Activated T-cell treated with anti-CD3 and anti-CD28 coated beads, Interleukin-2, amount 50 U/mL, for 72 hours (primary cell): ENCODE data around the gene CSNK2A2. TPM values are rescaled to one million over a fixed set of nuclear protein-coding genes. Genes with fewer than 3 reads are reported as not detected.
A peak's percentile ranks its signal among the peaks of the same experiment; 100 is the strongest.

Experiments
- ATAC-seq, 2 donors: fragments of 150-1000 bp; cut with Tn5 transposase; replicated peaks in 1 of 2; 2 replicates each; pipeline ENCODE4 v1.10.0; 2021; ENCODE audit warnings: moderate library complexity in 2 of 2, mild to moderate bottlenecking in 1 of 2
- DNase-seq, 2 donors: peaks; one replicate each; pipeline ENCODE4 v3.0.0; 2021 to 2022; ENCODE audit warnings: mixed read lengths in 1 of 2
- H3K27ac Mint-ChIP-seq: one replicate; pipeline ENCODE4 v1.8.0; 2022; ENCODE audit warnings: mild to moderate bottlenecking, moderate library complexity, mixed read lengths
- H3K27me3 Mint-ChIP-seq: one replicate; pipeline ENCODE4 v1.8.0; 2022; ENCODE audit warnings: low read depth, mixed read lengths
- H3K36me3 Mint-ChIP-seq, 2 donors: one replicate each; pipeline ENCODE4 v1.8.0; 2022; ENCODE audit warnings: mixed read lengths in 2 of 2, mild to moderate bottlenecking in 1 of 2; ENCODE audit not compliant: insufficient read depth in 2 of 2
- H3K4me1 Mint-ChIP-seq: one replicate; pipeline ENCODE4 v1.8.0; 2022; ENCODE audit warnings: low read depth, mixed read lengths
- H3K4me3 Mint-ChIP-seq, 2 donors: one replicate each; pipeline ENCODE4 v1.8.0; 2022; ENCODE audit warnings: mild to moderate bottlenecking in 2 of 2, mixed read lengths in 2 of 2, moderate library complexity in 2 of 2
- H3K9me3 Mint-ChIP-seq, 2 donors: one replicate each; pipeline ENCODE4 v1.8.0; 2022; ENCODE audit warnings: mixed read lengths in 2 of 2
- total RNA-seq, 2 donors: library from RNA; stranded (reverse); gene quantifications; one replicate each; pipeline ENCODE4 v1.2.3, GENCODE V29; 2022

CSNK2A2 gene
- total RNA-seq, 2 donors from 2014 or later, result 121 to 133 TPM

DNA sequence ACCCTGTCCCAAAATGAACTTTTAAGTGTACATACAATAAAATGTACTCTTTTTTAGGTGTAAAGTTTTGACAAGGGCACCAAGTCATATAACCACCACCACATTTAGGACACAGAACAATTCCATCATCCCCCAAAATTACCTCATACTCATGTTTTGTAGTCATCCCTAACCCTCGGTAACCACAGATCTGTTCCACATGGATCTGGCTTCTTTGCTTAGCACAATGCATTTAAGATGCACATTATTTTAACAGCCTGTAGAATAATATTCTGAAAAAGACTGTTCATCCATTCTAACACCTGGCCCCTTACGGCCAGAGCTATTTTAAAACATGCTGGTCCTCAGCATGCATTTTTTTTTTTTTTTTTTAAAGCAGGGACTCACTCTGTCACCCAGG, 43.6 kb downstream of the CSNK2A2 start:
- no peak overlapping the region for H3K4me3 Mint-ChIP-seq
- H3K27ac Mint-ChIP-seq, result no peak overlapping the region
- H3K27me3 Mint-ChIP-seq, result no peaks in the 10 kb centered on the region
- no peaks in the 10 kb centered on the region for H3K36me3 Mint-ChIP-seq
- no peaks in the 10 kb centered on the region for H3K9me3 Mint-ChIP-seq
- no peak for DNase-seq
- H3K4me1 Mint-ChIP-seq, result peaks cover 4% of the 10 kb centered on the region
- ATAC-seq, result peak; percentile 32 to 39

DNA sequence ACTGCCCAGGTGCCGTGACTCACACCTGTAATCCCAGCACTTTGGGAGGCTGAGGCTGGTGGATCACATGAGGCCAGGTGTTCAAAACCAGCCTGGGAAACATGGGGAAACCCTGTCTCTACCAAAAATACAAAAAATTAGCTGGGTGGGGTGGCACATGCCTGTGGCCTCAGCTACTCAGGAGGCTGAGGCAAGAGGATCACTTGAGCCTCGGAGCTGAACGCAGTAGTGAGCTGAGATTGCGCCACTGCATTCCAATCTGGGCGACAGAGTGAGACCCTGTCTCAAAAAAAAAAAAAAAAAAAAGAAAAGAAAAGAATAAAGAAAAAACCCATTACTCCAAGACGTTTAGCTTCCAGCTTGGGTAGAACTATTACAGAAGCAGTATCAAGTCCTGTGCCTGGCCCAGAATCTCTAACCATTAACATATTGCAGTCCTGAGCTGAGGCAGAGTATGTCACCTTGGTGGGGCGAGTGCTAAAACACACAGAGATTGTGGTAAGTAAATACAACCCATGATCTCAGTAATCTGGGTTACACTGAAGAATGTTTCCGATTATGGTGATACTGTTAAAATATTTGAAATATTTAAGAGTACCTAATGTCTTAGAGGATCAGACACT, 45.5 kb downstream of the CSNK2A2 start:
- H3K36me3 Mint-ChIP-seq, result no peaks in the 10 kb centered on the region
- H3K27ac Mint-ChIP-seq, result no peak overlapping the region
- H3K27me3 Mint-ChIP-seq, result no peaks in the 10 kb centered on the region
- DNase-seq, result no peak
- no peaks in the 10 kb centered on the region for H3K9me3 Mint-ChIP-seq
- H3K4me3 Mint-ChIP-seq, result no peak overlapping the region
- ATAC-seq, result no peak
- H3K4me1 Mint-ChIP-seq, result peaks cover 4% of the 10 kb centered on the region

DNA sequence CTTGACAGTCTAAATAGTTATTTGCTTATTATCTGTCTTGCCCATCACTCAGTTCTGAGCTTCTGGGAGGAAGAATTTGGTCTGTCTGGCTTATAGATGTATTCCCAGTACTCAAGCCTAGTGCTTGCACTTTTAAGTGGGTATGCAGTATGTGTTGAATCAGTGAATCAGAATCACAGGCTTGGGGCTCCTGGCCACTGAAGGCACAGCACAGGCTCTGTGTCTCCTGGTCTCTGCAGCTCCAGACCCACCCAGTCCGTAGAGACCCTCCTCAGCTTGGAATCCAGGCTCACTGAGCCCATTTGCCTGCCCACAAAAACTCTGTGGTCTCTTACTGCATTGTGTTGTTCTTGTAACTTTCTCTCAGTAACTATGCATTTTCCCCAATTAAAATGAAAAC, 49.4 kb downstream of the CSNK2A2 start:
- no peaks in the 10 kb centered on the region for H3K9me3 Mint-ChIP-seq
- H3K4me3 Mint-ChIP-seq, result no peak overlapping the region
- no peaks in the 10 kb centered on the region for H3K27me3 Mint-ChIP-seq
- no peak overlapping the region for H3K27ac Mint-ChIP-seq
- ATAC-seq, result no peak
- peaks cover 0 to 1% of the 10 kb centered on the region in 2 donors for H3K36me3 Mint-ChIP-seq
- DNase-seq, result no peak
- H3K4me1 Mint-ChIP-seq, result no peaks in the 10 kb centered on the region

DNA sequence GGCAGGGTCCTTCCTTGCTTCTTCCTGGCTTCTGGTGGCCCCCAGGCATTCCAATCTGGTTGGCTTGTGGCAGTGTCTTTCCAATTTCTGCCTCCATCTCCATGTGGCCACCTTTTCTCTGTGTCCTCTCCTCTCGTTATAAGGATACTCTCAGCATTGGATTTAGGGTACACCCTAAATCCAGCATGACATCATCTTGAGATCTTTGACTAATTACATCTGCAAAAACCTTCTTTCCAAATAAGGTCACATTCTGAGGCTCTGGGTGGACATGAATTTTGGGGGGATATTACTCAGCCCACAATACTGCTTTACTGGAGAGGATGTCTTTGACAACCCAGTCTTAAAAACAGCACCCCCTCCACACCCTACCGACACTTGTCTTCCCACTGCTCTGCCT, 49.8 kb downstream of the CSNK2A2 start:
- DNase-seq (no peak), ATAC-seq (no peak)
- Mint-ChIP-seq H3K4me1 (no peaks in the 10 kb centered on the region), H3K36me3 (peaks cover 0 to 1% of the 10 kb centered on the region in 2 donors), H3K4me3 (no peak overlapping the region), H3K27ac (no peak overlapping the region), H3K27me3 (no peaks in the 10 kb centered on the region), H3K9me3 (no peaks in the 10 kb centered on the region)

DNA sequence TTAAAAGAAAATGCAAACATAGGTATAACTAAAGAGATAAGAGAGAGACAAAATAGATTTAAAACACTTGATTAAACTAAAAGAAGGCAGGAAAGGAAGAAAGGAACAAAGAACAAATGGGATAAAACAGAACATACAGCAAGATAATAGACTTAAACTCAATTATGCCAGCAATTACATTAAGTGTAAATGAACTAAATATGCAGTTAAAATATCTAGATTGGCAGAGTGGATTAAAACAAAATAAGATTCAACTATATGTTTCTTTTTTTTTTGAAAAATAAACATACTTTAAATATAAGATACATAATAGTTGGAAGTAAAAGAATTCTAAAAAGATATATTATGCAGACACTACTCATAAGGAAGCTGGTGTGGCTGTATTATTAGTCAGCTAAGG, 59.1 kb downstream of the CSNK2A2 start:
- H3K27ac Mint-ChIP-seq, result no peak overlapping the region
- no peak for ATAC-seq
- H3K4me3 Mint-ChIP-seq, result no peak overlapping the region
- no peaks in the 10 kb centered on the region for H3K4me1 Mint-ChIP-seq
- no peaks in the 10 kb centered on the region for H3K27me3 Mint-ChIP-seq
- H3K36me3 Mint-ChIP-seq, result peaks cover 13 to 22% of the 10 kb centered on the region in 2 donors
- peaks cover 4% of the 10 kb centered on the region in 2 donors for H3K9me3 Mint-ChIP-seq
- DNase-seq, result no peak

DNA sequence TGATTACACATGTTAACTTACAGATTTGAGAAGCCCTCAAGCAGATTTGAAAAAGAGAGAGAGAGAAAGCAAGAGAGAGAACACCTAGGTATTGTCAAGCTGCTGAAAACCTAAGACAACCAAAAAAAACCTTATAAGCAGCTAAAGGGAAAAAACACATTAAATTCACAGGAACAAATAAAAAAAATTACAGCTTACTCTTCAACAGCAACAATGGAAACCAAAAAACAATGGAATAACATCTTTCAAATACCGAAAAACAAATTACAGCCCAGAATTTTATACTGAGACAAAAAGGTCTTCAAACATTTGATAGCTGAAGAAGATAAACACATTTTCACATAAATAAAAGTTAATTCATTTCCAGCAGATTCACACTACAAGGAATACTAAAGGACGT, 60.3 kb downstream of the CSNK2A2 start:
- Mint-ChIP-seq H3K4me1 (no peaks in the 10 kb centered on the region), H3K27ac (no peak overlapping the region)
- no peak for ATAC-seq

DNA sequence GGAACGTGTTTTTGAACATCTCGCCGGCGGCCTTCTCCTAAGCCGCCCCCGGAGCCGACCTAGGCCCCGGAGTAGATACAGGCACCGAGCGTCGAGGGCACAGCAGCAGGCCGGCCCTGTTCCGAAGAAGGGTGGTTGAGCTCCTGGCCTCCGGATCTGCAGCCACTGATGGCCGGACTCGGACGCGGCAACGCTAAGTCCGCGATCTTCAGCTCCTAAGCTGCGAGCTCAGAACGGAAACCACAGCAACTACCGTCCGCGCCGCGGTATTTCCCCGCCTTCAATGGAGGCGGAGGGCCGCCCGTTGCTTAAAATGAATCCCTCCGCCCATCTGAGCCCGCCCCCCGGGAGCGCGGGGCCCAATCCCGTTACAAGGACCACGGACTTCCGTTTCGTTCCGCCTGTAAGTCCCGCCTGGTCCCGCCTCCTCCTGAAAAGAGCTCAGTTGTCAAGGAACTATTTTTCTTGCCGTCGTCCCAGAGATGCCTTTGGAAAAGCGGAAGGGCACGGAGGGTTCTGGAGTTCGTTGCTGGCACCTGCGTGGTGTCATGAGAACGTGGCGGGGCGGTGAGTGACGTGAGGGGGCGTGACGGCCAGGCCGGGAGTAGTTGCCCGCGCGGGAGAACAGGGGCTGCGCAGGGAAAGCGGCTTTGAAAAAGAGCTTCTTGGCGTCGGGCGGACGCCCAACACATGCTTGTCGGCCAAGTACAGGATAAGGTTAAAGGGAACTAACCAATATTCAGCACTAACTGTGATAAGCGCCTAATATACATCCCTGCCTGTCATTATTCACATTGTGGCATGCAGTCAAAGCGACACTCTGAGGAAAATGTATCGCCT, 68.6 kb downstream of the CSNK2A2 start, which contains the start of gene CFAP20:
Gene CFAP20, minus strand, starts transcription at position 285 of the 840 bp plus-strand sequence. Its CDS starts 266 bp downstream, at position 19.
- Mint-ChIP-seq H3K36me3 (peaks cover 0 to 2% of the 10 kb centered on the region in 2 donors), H3K4me1 (peaks cover 32% of the 10 kb centered on the region), H3K4me3 (peak within 1 kb of the TSS; percentile 85 to 91), H3K9me3 (no peaks in the 10 kb centered on the region), H3K27ac (peak within 1 kb of the TSS; percentile 81), H3K27me3 (no peaks in the 10 kb centered on the region)
- ATAC-seq, result peak; percentile 95 to 96
- peak; percentile 97 to 98 for DNase-seq

More for the DNA sequence above, 60.3 kb downstream of the CSNK2A2 start:
- H3K36me3 Mint-ChIP-seq, result peaks cover 13 to 22% of the 10 kb centered on the region in 2 donors
- no peak overlapping the region for H3K4me3 Mint-ChIP-seq
- H3K27me3 Mint-ChIP-seq, result no peaks in the 10 kb centered on the region
- DNase-seq, result no peak
- peaks cover 4% of the 10 kb centered on the region in 2 donors for H3K9me3 Mint-ChIP-seq

DNA sequence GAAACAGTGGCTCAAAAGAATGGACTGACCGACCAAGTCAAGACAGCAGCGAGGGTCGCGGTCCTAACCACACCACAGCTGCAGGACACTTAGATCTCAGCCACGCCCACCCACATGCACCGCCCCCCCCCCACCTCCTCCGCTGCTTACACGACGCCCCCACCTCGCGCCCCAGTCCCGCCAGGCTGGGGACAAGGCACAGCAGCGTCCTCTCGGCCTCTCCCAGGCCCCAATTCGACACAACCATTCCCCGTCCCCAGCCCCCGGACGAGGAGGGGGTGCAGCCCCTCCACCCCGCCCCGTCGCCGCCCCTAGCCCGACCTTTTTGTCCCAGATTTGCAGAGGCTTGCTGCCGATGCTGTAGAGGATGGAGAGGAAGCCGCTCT, 69.2 kb downstream of the CSNK2A2 start:
- peaks cover 0 to 2% of the 10 kb centered on the region in 2 donors for H3K36me3 Mint-ChIP-seq
- no peaks in the 10 kb centered on the region for H3K27me3 Mint-ChIP-seq
- DNase-seq, result no peak
- peak; percentile 7 to 12 for ATAC-seq
- H3K9me3 Mint-ChIP-seq, result no peaks in the 10 kb centered on the region
- H3K4me1 Mint-ChIP-seq, result peaks cover 38% of the 10 kb centered on the region
- peak overlapping the region; percentile 81 for H3K27ac Mint-ChIP-seq
- peak overlapping the region; percentile 85 to 91 for H3K4me3 Mint-ChIP-seq

DNA sequence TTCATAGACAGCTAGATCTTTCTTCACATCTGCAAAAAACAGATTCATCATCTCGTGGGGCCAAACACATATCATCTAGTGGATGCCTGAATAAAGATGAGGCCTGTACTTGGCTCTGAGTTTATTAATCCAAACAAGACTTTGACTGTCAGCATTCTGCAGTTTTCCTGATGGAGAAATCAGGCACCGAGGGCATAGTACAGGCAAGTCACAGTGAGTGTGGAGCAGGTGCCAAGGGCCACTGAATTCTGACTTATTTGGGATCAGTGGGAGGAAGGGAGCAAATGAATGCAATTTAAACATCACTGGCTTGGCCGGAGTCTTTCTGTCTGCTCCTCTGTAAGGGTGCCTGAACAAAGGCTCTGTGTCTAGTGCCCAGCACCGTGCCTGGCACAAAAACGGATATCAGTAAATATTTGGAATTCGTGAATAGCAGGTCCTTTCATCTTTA, 69.7 kb downstream of the CSNK2A2 start:
- Mint-ChIP-seq H3K36me3 (peaks cover 0 to 2% of the 10 kb centered on the region in 2 donors), H3K9me3 (no peaks in the 10 kb centered on the region), H3K4me3 (peak overlapping the region; percentile 85 to 91), H3K27me3 (no peaks in the 10 kb centered on the region), H3K27ac (peak overlapping the region; percentile 81), H3K4me1 (peaks cover 40% of the 10 kb centered on the region)
- DNase-seq (no peak), ATAC-seq (no peak)

DNA sequence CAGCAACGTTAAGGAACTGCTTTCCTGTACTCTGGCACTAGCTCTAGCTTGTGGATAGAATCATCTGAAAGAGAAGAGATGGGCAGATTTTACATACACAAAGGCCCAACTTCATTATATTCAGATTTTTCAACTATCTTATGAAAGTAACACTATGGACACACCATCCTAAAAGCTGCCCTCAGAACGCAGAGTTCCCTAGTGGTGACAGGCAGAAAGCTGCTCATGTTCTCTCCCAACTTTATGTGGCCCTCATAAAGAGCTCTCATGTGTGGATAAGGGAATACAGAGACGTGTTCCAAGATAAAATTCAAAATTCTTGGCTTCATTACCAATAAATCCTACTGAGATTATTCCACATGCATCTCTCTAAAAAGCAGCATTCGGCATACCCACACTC, 70.3 kb downstream of the CSNK2A2 start:
- Mint-ChIP-seq H3K4me1 (peaks cover 40% of the 10 kb centered on the region), H3K27ac (peak overlapping the region; percentile 81), H3K4me3 (peak overlapping the region; percentile 85 to 91), H3K9me3 (no peaks in the 10 kb centered on the region), H3K27me3 (no peaks in the 10 kb centered on the region), H3K36me3 (peaks cover 0 to 2% of the 10 kb centered on the region in 2 donors)
- no peak for DNase-seq
- no peak for ATAC-seq

DNA sequence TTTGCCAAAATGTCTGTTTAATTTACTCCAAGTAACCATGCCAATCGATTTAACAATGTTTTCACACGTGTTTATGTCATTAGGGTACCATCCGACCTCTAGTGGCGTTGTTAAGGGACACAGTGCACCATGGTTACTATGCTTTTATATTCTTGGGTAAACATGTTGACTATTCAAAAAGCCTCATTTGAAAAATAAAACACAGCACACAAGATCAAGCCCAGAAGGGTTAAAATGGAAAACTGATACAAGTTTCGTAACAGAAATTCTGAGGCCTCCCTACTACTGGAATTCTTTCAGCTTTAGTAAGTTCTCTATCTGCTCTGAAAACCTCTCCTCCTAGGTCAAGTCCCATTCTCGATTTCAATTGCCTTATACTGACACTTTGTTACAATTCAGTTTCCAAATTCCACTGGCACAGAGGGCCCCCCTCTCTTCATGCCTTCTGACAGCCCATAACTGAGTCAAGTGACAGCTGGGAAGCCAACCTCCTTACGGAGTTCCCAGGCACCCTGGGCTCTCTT, 70.8 kb downstream of the CSNK2A2 start:
- peak overlapping the region; percentile 85 to 91 for H3K4me3 Mint-ChIP-seq
- H3K4me1 Mint-ChIP-seq, result peaks cover 41% of the 10 kb centered on the region
- peaks cover 0 to 2% of the 10 kb centered on the region in 2 donors for H3K36me3 Mint-ChIP-seq
- H3K27ac Mint-ChIP-seq, result no peak overlapping the region
- H3K27me3 Mint-ChIP-seq, result no peaks in the 10 kb centered on the region
- DNase-seq, result peak in 1 of 2 donors; percentile 15
- no peak for ATAC-seq
- no peaks in the 10 kb centered on the region for H3K9me3 Mint-ChIP-seq

DNA sequence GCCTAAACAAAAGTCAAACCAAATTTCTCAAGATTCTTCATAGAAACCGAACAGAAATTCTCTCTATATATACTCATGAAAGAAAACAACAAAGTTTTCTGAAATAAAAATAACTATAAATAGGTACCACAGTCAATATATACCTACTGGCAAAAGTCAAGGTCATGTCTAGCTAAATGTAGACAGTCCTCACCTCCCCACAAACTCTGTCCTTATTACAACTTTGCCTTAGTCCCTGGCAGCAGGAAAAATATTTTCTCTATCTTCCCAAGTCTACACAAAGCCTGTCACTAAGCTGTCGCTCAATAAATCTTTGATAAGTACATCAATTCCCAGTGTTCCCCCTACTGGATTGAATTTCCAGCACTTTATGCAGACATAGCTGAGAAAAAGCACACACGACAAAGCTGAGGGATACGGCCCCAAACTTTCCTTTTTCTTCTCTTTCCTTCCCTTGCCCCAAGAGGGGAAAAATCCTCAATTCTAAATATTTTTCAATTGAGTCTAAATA, 71.4 kb downstream of the CSNK2A2 start:
- H3K36me3 Mint-ChIP-seq, result peaks cover 0 to 2% of the 10 kb centered on the region in 2 donors
- H3K9me3 Mint-ChIP-seq, result no peaks in the 10 kb centered on the region
- peaks cover 47% of the 10 kb centered on the region for H3K4me1 Mint-ChIP-seq
- H3K27me3 Mint-ChIP-seq, result no peaks in the 10 kb centered on the region
- peak overlapping the region; percentile 85 to 91 for H3K4me3 Mint-ChIP-seq
- H3K27ac Mint-ChIP-seq, result peak overlapping the region; percentile 65
- DNase-seq (no peak), ATAC-seq (no peak)

DNA sequence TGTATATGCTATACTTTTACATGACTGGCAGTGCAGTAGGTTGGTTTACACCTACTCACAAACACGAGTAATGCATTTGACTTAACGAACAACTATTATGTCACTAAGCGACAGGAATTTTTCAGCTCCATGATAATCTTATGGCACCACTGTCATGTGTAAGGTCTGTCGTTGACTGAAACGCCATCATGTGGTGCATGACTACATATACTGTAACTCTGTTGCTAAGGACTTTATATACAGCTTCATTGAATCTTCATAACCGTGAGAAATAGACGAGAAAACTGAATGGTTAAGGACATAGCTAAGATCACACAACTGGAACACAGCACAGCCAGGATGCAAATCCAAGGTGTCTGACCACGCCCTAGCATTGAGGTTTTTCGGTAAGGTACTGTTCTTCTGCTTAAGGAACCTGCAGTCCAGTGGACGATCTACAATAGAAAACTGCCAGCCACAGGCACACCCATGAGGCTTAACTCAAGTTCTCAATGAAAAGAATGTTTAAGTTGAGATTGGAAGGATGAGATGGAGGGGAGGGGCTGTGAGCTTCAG, 72.0 kb downstream of the CSNK2A2 start:
- no peak for ATAC-seq
- peaks cover 52% of the 10 kb centered on the region for H3K4me1 Mint-ChIP-seq
- no peak overlapping the region for H3K27ac Mint-ChIP-seq
- peak overlapping the region; percentile 1 to 8 for H3K4me3 Mint-ChIP-seq
- no peaks in the 10 kb centered on the region for H3K27me3 Mint-ChIP-seq
- H3K36me3 Mint-ChIP-seq, result peaks cover 0 to 2% of the 10 kb centered on the region in 2 donors
- DNase-seq, result no peak
- H3K9me3 Mint-ChIP-seq, result no peaks in the 10 kb centered on the region
